HG02970 (cell line): ENCODE measurements around the gene ADNP.
"Not testable (repeated sequence)": the region's sequence is repeated elsewhere in the genome, so short reads cannot be mapped to it uniquely, and the experiment has no call there.

Experiments used
- ATAC-seq: cut with Tn5 transposase; IDR thresholded peaks from one replicate; pipeline ENCODE4 v1.9.1; 2021; ENCODE audit warnings: mild to moderate bottlenecking, moderate library complexity, moderate number of reproducible peaks; ENCODE audit not compliant: unreplicated experiment, low FRiP score

Gene ADNP

GRCh38 chr20:50904067-50904570 is 27.1 kb downstream of the ADNP start:
- ATAC-seq = no peak

- ATAC-seq = no peak
Measured at GRCh38 chr20:50903353-50904051, 27.7 kb downstream of the ADNP start.

GRCh38 chr20:50901301-50901700 is 29.9 kb downstream of the ADNP start:
- ATAC-seq = no peak

GRCh38 chr20:50900261-50900660 is 31.0 kb downstream of the ADNP start:
- ATAC-seq = no peak

GRCh38 chr20:50898475-50898874 is 32.8 kb downstream of the ADNP start:
- no peak for ATAC-seq

GRCh38 chr20:50895111-50895830 is 36.0 kb downstream of the ADNP start:
- no peak for ATAC-seq

GRCh38 chr20:50893620-50894019 is 37.6 kb downstream of the ADNP start:
- no peak for ATAC-seq

GRCh38 chr20:50892394-50892793 is 38.8 kb downstream of the ADNP start:
- no peak for ATAC-seq

GRCh38 chr20:50891138-50891537 is 40.1 kb downstream of the ADNP start:
- no peak for ATAC-seq

- ATAC-seq = no peak
Measured at GRCh38 chr20:50887576-50887975, 43.7 kb downstream of the ADNP start.

GRCh38 chr20:50886184-50886790 is 45.0 kb downstream of the ADNP start:
- ATAC-seq = no peak

- ATAC-seq = no peak
Measured at GRCh38 chr20:50885781-50886180, 45.5 kb downstream of the ADNP start.

- no peak for ATAC-seq
Measured at GRCh38 chr20:50885068-50885467, 46.2 kb downstream of the ADNP start.

GRCh38 chr20:50883856-50884255 is 47.4 kb downstream of the ADNP start:
- ATAC-seq = no peak

- ATAC-seq = not testable (repeated sequence)
Measured at GRCh38 chr20:50881759-50882424, 49.3 kb downstream of the ADNP start.

- ATAC-seq = no peak
Measured at GRCh38 chr20:50879649-50880550, 51.3 kb downstream of the ADNP start.

GRCh38 chr20:50877232-50877743 is 53.9 kb downstream of the ADNP start:
- ATAC-seq = no peak

- no peak for ATAC-seq
Measured at GRCh38 chr20:50876816-50877215, 54.4 kb downstream of the ADNP start.

- ATAC-seq = no peak
Measured at GRCh38 chr20:50876063-50876685, 55.1 kb downstream of the ADNP start.
